Loucy (cell line): Measurements from ENCODE around the gene RPLP2.

Experiments
- H2AFZ ChIP-seq: fragments of 200-600 bp; sonication (generic); 2 replicates; pipeline ENCODE4 v1.6.0; 2016; ENCODE audit warnings: antibody characterized with exemption, mild to moderate bottlenecking, low read length, moderate library complexity
- H3F3A ChIP-seq: fragments of 200-600 bp; 2 replicates; pipeline ENCODE4 v1.6.0; 2016; ENCODE audit warnings: antibody characterized with exemption, low read depth, mild to moderate bottlenecking
- H3K27me3 ChIP-seq: fragments of 200-600 bp; sonication (generic); 2 replicates; pipeline ENCODE4 v1.6.1; 2014; ENCODE audit warnings: low read length, mild to moderate bottlenecking; ENCODE audit not compliant: insufficient read depth, poor library complexity, severe bottlenecking
- H3K36me3 ChIP-seq: fragments of 200-600 bp; sonication (generic); 2 replicates; pipeline ENCODE4 v1.6.1; 2016; ENCODE audit warnings: low read length; ENCODE audit not compliant: insufficient read depth
- H3K4me1 ChIP-seq: fragments of 200-600 bp; sonication (generic); 2 replicates; pipeline ENCODE4 v1.5.1; 2014; ENCODE audit warnings: low read length, mild to moderate bottlenecking; ENCODE audit not compliant: insufficient read depth, poor library complexity, severe bottlenecking
- H3K4me2 ChIP-seq: fragments of 200-600 bp; sonication (generic); 2 replicates; pipeline ENCODE4 v1.6.0; 2014; ENCODE audit warnings: antibody characterized with exemption, low read length, low read depth, mild to moderate bottlenecking; ENCODE audit not compliant: poor library complexity, severe bottlenecking
- H3K4me3 ChIP-seq: fragments of 200-600 bp; sonication (generic); 2 replicates; pipeline ENCODE4 v1.5.1; 2014; ENCODE audit warnings: low read length, mild to moderate bottlenecking, mixed read lengths; ENCODE audit not compliant: poor library complexity, severe bottlenecking
- H3K79me2 ChIP-seq: fragments of 200-600 bp; sonication (generic); 2 replicates; pipeline ENCODE4 v1.6.1; 2014; ENCODE audit warnings: low read length; ENCODE audit not compliant: insufficient read depth
- H3K9ac ChIP-seq: fragments of 200-600 bp; sonication (generic); 2 replicates; pipeline ENCODE4 v1.6.0; 2014; ENCODE audit warnings: mild to moderate bottlenecking, low read depth, low read length, moderate library complexity; ENCODE audit not compliant: poor library complexity, severe bottlenecking
- H3K9me2 ChIP-seq: fragments of 200-600 bp; sonication (generic); replicated peaks from 2 replicates; pipeline ENCODE4 v1.6.1; 2016; ENCODE audit warnings: low read depth, low read length, mixed read lengths
- H3K9me3 ChIP-seq: fragments of 200-600 bp; sonication (generic); 2 replicates; pipeline ENCODE4 v1.6.1; 2014; ENCODE audit warnings: mild to moderate bottlenecking, antibody characterized with exemption, low read length, low read depth; ENCODE audit not compliant: insufficient read depth
- H4K20me1 ChIP-seq: fragments of 200-600 bp; sonication (generic); 2 replicates; pipeline ENCODE4 v1.6.0; 2014; ENCODE audit warnings: antibody characterized with exemption, low read length, mild to moderate bottlenecking; ENCODE audit not compliant: insufficient read depth, poor library complexity, severe bottlenecking
- EZH2phosphoT487 ChIP-seq: fragments of 200-600 bp; IDR thresholded peaks from 2 replicates; pipeline ENCODE4 v1.6.1; 2018; ENCODE audit warnings: antibody characterized with exemption, mild to moderate bottlenecking, moderate library complexity, borderline replicate concordance
- TF ChIP-seq, protein P1 (sequence below): fragments of 200-600 bp; sonication (generic); conservative IDR thresholded peaks from 2 replicates; pipeline ENCODE4 v1.5.1; 2014; ENCODE audit warnings: mild to moderate bottlenecking, antibody characterized with exemption, low read length

Gene RPLP2

DNA sequence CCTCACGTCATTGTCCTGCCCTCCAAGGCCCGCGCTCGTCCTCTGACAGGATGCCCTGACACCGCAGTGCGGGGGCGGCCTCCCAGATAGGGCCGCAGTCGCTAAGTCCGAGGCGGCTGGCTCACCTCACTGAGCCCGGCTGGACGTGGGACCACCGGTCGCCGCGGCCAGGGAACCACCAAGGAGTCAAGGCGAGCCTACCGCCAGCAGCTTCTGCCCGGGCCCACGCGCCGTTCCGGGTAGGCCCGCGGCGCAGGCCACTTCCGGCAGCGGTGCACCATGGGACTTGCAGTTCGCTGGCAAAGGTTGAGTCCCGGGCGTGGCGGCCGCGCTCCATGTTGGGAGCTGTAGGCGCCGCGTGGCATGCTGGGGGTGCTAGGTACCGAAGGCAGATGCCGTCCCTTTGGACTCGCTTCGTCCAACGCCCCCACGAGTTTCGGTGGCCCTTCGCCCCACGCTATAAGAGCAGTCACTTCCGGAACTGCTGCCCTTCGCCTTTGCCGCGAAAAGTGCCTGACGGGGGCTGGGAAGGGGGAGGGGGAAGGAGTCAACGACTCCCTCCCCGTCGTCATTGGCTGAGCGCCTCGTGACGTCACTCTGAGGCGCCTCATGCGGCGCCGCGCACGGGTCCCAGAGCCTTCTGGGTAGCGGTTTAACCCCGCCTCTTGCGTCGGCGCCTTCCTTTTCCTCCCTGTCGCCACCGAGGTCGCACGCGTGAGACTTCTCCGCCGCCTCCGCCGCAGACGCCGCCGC, at the start of gene RPLP2:
TSS of gene RPLP2 (plus strand) at position 681 of the 753 bp plus-strand sequence. CDS start 268 bp downstream, outside the sequence.
- TF ChIP-seq EZH2phosphoT487: no peak
- TF ChIP-seq, protein P1, sequence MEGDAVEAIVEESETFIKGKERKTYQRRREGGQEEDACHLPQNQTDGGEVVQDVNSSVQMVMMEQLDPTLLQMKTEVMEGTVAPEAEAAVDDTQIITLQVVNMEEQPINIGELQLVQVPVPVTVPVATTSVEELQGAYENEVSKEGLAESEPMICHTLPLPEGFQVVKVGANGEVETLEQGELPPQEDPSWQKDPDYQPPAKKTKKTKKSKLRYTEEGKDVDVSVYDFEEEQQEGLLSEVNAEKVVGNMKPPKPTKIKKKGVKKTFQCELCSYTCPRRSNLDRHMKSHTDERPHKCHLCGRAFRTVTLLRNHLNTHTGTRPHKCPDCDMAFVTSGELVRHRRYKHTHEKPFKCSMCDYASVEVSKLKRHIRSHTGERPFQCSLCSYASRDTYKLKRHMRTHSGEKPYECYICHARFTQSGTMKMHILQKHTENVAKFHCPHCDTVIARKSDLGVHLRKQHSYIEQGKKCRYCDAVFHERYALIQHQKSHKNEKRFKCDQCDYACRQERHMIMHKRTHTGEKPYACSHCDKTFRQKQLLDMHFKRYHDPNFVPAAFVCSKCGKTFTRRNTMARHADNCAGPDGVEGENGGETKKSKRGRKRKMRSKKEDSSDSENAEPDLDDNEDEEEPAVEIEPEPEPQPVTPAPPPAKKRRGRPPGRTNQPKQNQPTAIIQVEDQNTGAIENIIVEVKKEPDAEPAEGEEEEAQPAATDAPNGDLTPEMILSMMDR: no peak
- Histone ChIP-seq H3K27me3 (peaks cover 5% of the 10 kb centered on the region), H3K4me3 (peak within 1 kb of the TSS; percentile 89), H3K4me2 (peak within 1 kb of the TSS; percentile 94), H3K9me2 (no peaks in the 10 kb centered on the region), H3F3A (no peaks in the 10 kb centered on the region; the same call in 1 of the 2 replicates), H2AFZ (peak within 1 kb of the TSS; percentile 86), H3K36me3 (peaks cover 20% of the 10 kb centered on the region; the same call in 1 of the 2 replicates), H3K9ac (peak within 1 kb of the TSS; percentile 93), H4K20me1 (peaks cover 32% of the 10 kb centered on the region), H3K4me1 (peaks cover 32% of the 10 kb centered on the region), H3K9me3 (no peaks in the 10 kb centered on the region), H3K79me2 (peaks cover 58% of the 10 kb centered on the region)

DNA sequence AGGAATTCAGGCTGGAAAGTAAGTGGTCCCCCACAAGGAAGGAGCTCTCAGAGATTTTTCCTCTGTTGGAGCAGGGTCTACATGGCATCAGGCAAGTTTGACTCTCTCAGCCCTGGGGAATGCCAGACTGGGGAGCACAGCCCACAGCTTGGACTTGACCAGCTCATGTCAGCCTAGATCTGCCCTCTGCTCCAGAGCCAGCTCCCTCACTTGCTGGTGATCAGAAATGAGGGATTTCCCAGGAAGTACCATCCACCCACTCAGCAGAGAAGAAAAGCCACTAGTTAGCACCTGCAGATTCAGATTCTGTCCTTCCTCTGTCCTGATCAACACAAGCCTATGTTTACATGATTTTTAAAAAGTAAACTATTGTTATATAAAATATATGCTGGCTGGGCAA, 49.5 kb upstream of the RPLP2 start:
- Histone ChIP-seq H3K36me3 (peaks cover 68% of the 10 kb centered on the region; the same call in 1 of the 2 replicates), H3K9me3 (no peaks in the 10 kb centered on the region), H4K20me1 (no peaks in the 10 kb centered on the region), H3K4me3 (no peak overlapping the region), H3K79me2 (peaks cover 6% of the 10 kb centered on the region; the same call in 1 of the 2 replicates), H3F3A (no peaks in the 10 kb centered on the region), H3K9me2 (no peaks in the 10 kb centered on the region), H2AFZ (no peak overlapping the region), H3K4me2 (no peak overlapping the region), H3K4me1 (no peaks in the 10 kb centered on the region), H3K9ac (no peak overlapping the region), H3K27me3 (no peaks in the 10 kb centered on the region)
- TF ChIP-seq EZH2phosphoT487: no peak
- TF ChIP-seq, protein P1: no peak

DNA sequence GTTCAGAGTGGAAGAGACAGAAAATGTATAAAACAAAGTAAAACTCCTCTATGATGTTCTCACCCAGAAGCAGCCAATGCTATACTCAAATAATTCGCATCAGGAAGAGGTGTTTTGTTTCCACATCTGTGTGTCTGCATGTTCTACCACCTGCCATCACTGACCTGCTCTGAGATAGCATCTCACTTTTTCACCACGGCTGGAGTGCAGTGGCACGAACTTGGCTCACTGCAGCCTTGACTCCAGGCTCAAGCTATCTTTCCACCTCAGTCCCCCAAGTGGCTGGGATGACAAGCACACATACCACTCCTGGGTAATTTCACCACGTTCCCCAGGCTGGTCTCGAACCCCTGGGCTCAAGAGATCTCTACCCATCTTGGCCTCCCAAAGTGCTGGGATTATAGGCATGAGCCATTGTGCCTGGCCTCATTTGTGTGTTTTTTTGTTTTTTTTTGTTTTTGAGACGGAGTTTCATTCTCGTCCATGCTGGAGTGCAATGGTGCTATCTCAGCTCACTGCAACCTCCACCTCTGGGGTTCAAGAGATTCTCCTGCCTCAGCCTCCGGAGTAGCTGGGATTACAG, 48.1 kb upstream of the RPLP2 start:
- Histone ChIP-seq H3K36me3 (peaks cover 73% of the 10 kb centered on the region; the same call in 1 of the 2 replicates), H3K4me2 (no peak overlapping the region), H3K4me1 (no peaks in the 10 kb centered on the region), H3K9ac (no peak overlapping the region), H3K9me2 (no peaks in the 10 kb centered on the region), H3K79me2 (no peaks in the 10 kb centered on the region), H3K4me3 (no peak overlapping the region), H2AFZ (no peak overlapping the region), H3K9me3 (no peaks in the 10 kb centered on the region), H3K27me3 (no peaks in the 10 kb centered on the region), H3F3A (no peaks in the 10 kb centered on the region), H4K20me1 (no peaks in the 10 kb centered on the region)
- TF ChIP-seq EZH2phosphoT487: no peak
- TF ChIP-seq, protein P1: no peak
